Activated CD8-positive, alpha-beta memory T cell treated with anti-CD3 and anti-CD28 coated beads for 4 hours (primary cell): Measurements from ENCODE around the gene TMCC1.
A peak's percentile ranks its signal among the peaks of the same experiment; 100 is the strongest.
"Not testable (repeated sequence)": the region's sequence is repeated elsewhere in the genome, so short reads cannot be mapped to it uniquely, and the experiment has no call there.

ENCODE experiments used
- DNase-seq, 2 donors: peaks; one replicate each; pipeline ENCODE4 v3.0.0-alpha.2; 2020; ENCODE audit warnings: low read depth in 2 of 2

Gene TMCC1

GRCh38 chr3:129893581-129894070, at the start of gene TMCC1:
Gene TMCC1, minus strand, starts transcription at chr3:129893711.
- DNase-seq, result peak; percentile 79 to 82

DNA sequence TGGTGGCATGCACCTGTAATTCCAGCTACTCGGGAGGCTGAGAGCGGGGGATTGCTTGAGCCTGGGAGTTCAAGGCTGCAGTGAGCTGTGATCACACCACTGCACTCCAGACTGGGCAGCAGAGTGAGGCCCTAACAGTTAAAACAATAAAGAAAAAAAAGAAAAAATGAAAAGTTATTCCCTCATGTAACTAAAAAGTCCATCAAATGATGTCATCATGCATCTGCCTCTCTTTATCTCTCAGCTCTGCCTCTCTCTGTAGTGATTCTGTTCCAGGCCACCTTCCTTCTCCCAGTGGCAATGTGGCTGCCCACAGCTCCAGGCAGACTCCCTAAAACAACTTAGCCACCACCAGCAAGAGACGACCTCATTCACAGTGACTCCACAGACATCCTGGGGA, 49.5 kb upstream of the TMCC1 start:
- DNase-seq, result no peak

GRCh38 chr3:129942296-129942695, 48.8 kb upstream of the TMCC1 start:
- no peak for DNase-seq

GRCh38 chr3:129940086-129940485, 46.6 kb upstream of the TMCC1 start:
- DNase-seq, result no peak

DNA sequence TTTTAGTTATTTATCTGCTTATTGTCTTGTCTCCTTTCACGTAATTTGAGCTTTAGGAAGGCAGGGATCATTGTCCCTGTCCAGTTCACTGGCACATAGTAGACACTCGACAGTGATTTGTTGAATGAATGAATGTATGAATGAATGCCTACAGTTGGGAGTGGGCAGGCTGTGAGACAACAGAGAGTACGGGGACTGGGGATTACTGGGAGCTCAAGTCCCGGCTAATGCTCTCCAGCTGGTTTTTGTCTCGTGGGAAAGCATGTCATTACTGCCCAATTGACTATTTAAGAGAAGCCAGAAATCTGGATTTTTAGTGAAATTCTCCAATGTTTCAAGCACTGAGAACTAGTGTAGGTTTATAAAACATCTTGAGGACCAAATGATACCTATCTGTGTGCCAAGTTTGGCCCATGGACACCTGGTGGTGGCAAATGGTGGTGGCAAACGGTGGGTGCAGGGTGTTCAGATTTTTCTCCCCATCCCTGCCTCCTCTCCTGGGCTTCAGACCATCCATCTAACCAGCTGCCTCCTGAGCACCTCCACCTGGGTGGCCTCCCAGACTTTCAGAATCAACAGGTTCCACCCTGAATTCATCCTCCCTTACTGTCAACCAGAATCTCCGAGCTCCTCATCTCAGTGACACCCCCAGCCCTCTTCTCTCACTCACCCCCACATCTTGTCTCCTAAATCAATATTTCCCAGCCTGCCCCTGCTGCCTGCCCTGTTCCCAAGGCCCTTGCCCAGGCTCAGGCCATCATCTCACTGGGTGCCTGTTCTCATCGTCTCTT, 44.8 kb upstream of the TMCC1 start:
- DNase-seq, result no peak

- DNase-seq, result no peak
Measured at GRCh38 chr3:129937717-129938116, 44.2 kb upstream of the TMCC1 start.

DNA sequence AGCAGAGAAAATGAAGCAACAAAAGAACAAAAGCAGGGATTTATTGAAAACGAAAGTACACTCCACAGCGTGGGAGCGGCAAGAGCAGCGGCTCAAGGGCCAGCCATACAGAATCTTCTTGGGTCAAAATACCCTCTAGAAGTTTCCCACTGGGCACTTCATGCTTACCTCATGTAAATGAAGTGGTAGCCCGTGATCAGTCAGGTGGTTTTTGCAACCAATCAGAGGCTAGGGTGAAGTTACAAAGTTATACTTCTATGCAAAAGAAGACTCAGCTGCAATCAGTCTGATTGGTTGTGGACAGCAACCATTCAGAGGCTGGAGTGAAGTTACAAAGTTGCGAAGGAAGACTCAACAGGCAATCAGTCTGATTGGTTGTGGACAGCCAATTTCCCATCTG, 43.2 kb upstream of the TMCC1 start:
- no peak for DNase-seq

- no peak for DNase-seq
Measured at GRCh38 chr3:129934234-129935123, 41.0 kb upstream of the TMCC1 start.

DNA sequence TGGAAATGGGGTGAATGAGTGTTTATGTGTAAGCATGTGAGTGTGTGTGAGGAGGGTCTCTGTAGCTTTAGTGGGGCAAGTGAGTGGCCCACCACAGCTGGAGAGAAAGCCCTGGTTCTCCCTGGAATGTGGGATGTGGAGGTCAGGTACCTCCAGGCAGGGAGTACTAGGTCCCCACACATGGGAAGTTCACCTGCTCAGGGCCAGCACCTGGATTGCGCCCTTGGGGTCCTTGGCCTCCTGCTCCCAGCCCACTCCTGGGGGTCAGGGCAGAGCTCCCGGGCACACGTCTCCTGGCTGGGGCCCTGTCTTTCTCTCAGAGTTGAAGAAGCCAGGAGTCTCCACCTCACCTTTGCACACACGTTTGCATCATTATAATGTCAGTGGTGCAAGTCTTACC, 40.0 kb upstream of the TMCC1 start:
- DNase-seq, result no peak

DNA sequence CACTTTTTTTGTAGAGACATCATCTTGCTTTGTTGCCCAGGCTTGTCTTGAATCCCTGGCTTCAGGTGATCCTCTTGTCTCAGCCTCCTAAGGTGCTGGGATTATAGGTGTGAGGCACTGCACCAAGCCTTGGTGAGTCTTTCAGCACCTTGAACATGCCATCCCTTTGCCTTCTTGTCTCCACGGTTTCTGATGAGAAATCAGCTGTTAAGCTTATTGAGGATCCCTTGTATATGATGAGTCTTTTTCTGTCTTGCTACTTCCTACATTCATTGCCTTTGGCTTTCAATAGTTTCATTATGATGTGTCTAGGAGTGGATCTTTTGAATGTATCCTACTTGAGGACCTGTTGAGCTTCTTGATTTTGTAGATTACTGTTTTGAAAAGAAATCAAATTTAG, 35.9 kb upstream of the TMCC1 start:
- DNase-seq, result no peak

DNA sequence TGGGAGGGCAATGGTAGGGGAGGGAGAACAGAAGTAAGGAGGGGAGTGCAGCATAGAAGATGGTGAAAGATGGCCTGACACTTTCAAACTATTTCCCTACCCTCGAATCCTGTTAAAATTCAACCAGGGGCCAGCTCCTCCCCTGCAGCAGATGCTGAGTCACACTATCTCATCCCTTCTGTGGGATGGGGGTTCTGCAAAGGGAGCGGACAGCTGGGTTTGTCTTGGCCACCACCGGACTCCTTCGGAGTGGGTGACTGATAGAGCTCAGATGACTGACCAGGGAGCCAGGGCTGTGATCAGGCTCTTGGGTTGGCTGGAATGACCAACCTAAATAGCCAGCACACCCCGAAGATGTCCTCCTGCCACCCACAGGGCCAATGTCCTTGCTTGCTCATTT, 33.6 kb upstream of the TMCC1 start:
- DNase-seq, result no peak

DNA sequence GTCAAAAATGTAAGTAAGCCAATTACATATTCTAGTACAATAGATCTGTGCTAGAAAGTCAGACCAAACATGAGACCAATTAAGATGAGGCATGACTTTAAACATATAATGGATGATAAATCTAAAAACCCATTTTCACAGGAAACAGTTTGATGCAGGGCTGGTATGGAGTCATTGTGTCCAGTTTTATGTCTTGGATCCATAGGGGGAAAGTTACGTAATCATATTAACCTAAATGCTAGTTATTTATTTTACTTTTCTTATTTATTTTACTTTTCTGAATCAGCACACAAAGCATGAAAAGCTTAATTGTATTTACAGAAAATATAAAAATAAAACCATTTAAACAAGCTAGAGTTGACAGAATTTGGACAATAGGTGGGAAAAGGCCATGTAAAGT, 26.3 kb upstream of the TMCC1 start:
- DNase-seq, result no peak

- DNase-seq, result no peak
Measured at GRCh38 chr3:129919357-129919756, 25.8 kb upstream of the TMCC1 start.

- DNase-seq, result no peak
Measured at GRCh38 chr3:129918461-129918860, 24.9 kb upstream of the TMCC1 start.

GRCh38 chr3:129917423-129918007, 24.0 kb upstream of the TMCC1 start:
- no peak for DNase-seq

GRCh38 chr3:129913618-129914017, 20.1 kb upstream of the TMCC1 start:
- DNase-seq, result no peak

DNA sequence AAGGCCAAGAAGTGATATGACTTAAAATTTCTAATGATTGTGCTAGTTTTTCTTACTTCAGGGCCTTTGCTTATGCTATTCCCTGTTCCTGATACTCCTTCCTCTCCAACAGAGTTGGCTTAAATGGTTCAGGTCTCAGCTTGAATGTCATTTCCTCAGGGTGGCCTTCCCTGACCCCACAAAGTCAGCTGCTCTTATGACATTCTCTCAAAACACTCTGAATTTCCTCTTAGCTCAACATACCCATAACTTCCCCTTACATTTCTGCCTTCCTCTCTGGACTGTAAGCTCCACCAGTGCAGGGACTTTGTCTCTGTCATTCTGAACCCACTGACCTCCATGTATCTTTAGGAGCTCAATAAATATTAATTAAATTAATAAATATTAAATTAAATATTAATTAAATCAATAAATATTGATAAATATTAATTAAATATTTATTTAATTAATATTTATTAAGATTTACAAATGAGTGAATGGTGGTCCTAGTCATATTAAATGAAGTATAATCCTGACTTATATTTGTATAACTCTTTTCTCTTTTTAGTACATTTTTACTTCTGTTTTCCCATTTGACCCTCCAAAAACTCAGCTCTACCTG, 17.9 kb upstream of the TMCC1 start:
- DNase-seq, result no peak

- DNase-seq, result not testable (repeated sequence)
Measured at GRCh38 chr3:129909235-129909634, 15.7 kb upstream of the TMCC1 start.

DNA sequence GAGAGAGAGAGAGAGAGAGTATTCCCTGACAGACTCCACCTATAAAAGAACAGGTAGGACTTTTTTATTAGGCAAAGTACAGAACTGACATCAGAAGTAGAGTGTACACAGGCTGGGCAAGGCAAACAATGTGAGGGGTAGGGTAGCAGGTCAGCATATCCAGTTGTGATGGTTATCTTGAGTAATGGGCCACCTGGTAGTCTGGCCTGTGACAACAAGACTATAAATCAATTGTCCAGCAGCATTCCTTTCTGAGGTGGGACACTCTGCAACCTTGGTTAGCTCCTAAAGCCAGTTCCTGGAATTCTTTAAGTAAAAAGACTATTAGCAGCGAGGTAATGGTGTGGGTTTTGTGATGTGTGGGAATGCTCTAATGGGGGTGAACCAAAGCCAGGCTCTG, 14.9 kb upstream of the TMCC1 start:
- DNase-seq, result no peak

- DNase-seq, result not testable (repeated sequence)
Measured at GRCh38 chr3:129901272-129901671, 7.8 kb upstream of the TMCC1 start.

GRCh38 chr3:129897026-129897425, 3.5 kb upstream of the TMCC1 start:
- no peak for DNase-seq
